Renal cortical epithelial cell (primary cell): ENCODE results near the gene IMPG1. TPM values are rescaled to one million over a fixed set of nuclear protein-coding genes. Genes with fewer than 3 reads are reported as not detected.
"Not testable (repeated sequence)": the region's sequence is repeated elsewhere in the genome, so short reads cannot be mapped to it uniquely, and the experiment has no call there.

ENCODE experiments used
- DNase-seq: peaks from one replicate; pipeline ENCODE4 v3.0.0-alpha.2; 2011; ENCODE audit warnings: low read depth
- total RNA-seq: library from RNA; depleted of rRNA; stranded (reverse); fragments of >200 nt; gene quantifications from 2 replicates; pipeline ENCODE4 v1.2.3, GENCODE V29; 2014

The IMPG1 gene
- total RNA-seq, 1 donor from 2014 or later, result 0.30 TPM

- no peak for DNase-seq
Observed at GRCh38 chr6:75946146-75946831, 126.2 kb downstream of the IMPG1 start.

GRCh38 chr6:75943381-75943780, 129.1 kb downstream of the IMPG1 start:
- DNase-seq, result no peak

- DNase-seq, result no peak
Observed at GRCh38 chr6:75941509-75941908, 131.0 kb downstream of the IMPG1 start.

- no peak for DNase-seq
Observed at GRCh38 chr6:75940564-75940963, 131.9 kb downstream of the IMPG1 start.

- DNase-seq, result no peak
Observed at GRCh38 chr6:75937846-75938245, 134.6 kb downstream of the IMPG1 start.

GRCh38 chr6:75936682-75937081, 135.8 kb downstream of the IMPG1 start:
- DNase-seq, result no peak

GRCh38 chr6:75935473-75935793, 137.0 kb downstream of the IMPG1 start:
- no peak for DNase-seq

GRCh38 chr6:75934643-75935472, 137.6 kb downstream of the IMPG1 start:
- DNase-seq, result peak; percentile 79

- DNase-seq, result no peak
Observed at GRCh38 chr6:75933387-75933975, 139.0 kb downstream of the IMPG1 start.

- DNase-seq, result peak; percentile 36
Observed at GRCh38 chr6:75932067-75932466, 140.4 kb downstream of the IMPG1 start.

- DNase-seq, result peak; percentile 74
Observed at GRCh38 chr6:75931011-75931680, 141.3 kb downstream of the IMPG1 start.

- DNase-seq, result no peak
Observed at GRCh38 chr6:75926293-75927168, 145.9 kb downstream of the IMPG1 start.

GRCh38 chr6:75922226-75922625, 150.2 kb downstream of the IMPG1 start:
- DNase-seq, result peak; percentile 59

- DNase-seq, result no peak
Observed at GRCh38 chr6:75913040-75913439, 159.4 kb downstream of the IMPG1 start.

- DNase-seq, result no peak
Observed at GRCh38 chr6:75907444-75907843, 165.0 kb downstream of the IMPG1 start.

GRCh38 chr6:75906871-75907270, 165.6 kb downstream of the IMPG1 start:
- DNase-seq, result no peak

- not testable (repeated sequence) for DNase-seq
Observed at GRCh38 chr6:75905129-75905528, 167.3 kb downstream of the IMPG1 start.

GRCh38 chr6:75900216-75900615, 172.2 kb downstream of the IMPG1 start:
- DNase-seq, result not testable (repeated sequence)

- DNase-seq, result peak; percentile 33
Observed at GRCh38 chr6:75896526-75896925, 175.9 kb downstream of the IMPG1 start.

GRCh38 chr6:75893776-75894152, 178.7 kb downstream of the IMPG1 start:
- DNase-seq, result no peak

- peak; percentile 76 for DNase-seq
Observed at GRCh38 chr6:75893058-75893775, 179.2 kb downstream of the IMPG1 start.
